HG03060 (cell line): ENCODE measurements around the gene PTPN3.

Experiments used
- ATAC-seq: cut with Tn5 transposase; IDR thresholded peaks from one replicate; pipeline ENCODE4 v1.9.1; 2021; ENCODE audit warnings: low read depth, moderate number of reproducible peaks; ENCODE audit not compliant: unreplicated experiment

PTPN3 gene

DNA sequence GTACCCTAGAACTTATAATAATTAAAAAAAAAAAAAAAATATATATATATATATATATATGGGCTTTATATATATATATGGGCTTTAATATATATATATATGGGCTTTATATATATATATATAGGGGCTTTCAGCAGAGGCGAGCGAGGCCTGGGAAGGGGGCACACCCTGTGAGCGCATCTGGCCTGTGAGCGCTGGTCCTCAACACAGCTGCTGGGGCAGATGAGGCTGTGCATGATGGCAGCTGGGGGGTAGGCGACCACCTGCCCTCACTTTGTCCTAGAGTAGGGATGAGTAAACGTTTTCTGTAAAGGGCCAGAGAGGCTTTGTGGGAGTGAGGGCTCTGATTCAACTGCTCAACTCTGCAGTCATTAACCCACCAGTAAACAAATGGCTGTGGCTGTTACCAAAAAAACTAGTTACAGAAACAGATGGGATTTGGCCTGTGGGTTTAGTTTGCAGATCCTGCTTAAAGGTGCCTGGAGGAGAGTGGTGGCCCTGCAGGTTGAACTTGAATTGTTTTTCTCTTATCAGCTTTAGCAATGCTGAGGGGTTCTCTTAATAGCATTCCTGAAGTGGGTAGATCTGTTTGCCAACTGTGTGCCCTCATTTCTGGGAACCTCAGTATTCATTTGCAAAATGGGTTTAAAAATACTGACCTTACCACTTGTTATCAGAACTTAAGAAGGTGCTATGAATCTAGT is 89.2 kb downstream of the PTPN3 start:
- ATAC-seq = no peak

DNA sequence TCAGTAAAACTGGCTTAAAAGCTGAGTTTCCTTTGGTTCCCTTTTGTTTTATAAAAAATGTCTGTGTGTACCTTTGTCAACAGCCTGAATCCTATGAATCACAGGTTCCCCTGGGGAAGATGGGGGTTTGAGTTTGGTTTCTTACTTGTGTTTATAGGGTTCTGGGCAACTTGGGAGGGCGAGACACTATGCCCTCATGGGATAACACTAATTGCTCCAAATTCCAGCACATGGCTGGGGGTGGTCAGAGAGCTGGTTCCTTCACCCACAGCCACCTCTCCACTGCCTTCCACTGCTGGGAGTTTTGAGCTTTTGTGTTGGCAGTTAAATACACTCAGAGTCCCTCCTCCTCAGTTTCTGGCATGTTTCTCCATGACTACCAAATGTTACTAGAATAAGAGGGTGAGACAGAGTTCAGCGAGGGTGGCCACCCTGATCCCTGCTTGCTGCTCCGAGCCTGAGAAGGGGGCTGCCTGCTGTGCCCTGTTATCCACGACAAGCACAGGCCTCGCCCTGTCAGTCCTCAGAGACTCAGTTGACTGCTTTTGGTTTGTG is 94.3 kb downstream of the PTPN3 start:
- no peak for ATAC-seq

DNA sequence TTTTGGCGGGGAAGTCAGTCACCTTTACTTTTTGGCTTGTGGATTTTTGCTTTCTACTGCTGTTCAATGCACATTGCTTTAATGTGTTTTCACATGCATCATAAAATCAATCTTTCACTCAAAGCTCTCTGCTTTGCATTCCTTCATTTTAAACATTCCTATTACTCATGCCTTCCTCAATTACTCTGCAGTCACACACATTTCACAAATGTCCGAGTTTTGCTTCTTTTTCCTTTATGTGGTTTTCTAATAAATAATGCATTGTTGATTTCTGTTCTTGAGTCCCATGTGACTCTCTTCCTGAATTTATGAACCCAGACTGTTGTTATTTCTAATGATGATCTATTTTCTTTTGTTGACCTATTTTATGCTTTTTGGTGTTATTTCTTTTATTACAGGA is 95.0 kb downstream of the PTPN3 start:
- no peak for ATAC-seq

DNA sequence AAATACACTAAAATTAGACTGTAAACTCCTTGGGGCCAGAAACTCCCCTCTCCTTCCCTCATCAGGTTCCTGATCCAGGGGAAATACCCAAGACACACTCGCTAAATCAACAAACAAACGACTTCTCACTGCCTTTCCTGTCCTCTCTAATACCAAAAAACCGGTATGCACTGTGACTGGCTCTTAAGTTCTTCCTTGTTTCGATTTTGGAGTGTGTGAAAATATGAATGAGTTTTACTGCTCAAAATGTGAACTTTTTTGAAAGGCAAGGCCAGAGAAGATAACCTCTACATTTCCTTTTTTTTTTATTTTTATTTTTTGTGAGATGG is 96.2 kb downstream of the PTPN3 start:
- ATAC-seq = no peak

DNA sequence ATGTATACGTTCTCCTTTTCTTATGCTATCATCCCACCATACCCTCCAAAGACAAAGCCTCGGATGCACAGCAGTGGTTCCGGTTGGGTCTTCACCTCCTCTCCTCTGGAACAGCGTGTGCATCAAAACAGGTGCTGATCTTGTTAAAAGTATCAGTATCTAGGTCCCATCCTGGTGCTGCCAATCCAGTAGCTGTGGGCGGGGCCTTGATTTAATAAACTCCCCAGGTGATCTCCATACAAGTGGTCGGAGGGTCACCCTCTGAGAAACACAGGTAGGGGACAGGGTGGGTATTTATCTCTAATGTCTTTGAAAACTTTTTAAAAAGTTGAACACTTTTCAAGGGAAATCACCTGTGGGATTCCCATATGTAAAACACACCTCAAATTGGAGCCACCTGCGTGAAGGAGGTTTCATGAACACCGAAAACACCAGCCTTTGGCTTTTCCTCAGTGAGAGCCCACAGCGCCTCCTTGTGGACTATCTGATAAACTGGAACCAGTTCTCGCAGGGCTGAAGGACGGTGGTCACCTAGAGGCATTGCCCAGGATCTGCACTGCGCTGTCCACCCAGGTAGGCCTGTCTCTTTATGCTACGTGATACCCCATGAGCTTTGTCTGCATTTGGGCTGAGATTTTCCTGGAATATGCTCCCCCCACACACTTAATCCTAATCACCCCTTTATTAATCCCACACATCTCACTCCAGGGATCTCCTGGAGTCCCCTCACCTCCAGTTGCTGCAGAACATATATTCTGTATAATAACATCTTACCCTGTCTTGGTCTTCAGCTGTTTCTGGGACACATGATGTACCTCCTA is 96.7 kb downstream of the PTPN3 start:
- ATAC-seq = no peak

DNA sequence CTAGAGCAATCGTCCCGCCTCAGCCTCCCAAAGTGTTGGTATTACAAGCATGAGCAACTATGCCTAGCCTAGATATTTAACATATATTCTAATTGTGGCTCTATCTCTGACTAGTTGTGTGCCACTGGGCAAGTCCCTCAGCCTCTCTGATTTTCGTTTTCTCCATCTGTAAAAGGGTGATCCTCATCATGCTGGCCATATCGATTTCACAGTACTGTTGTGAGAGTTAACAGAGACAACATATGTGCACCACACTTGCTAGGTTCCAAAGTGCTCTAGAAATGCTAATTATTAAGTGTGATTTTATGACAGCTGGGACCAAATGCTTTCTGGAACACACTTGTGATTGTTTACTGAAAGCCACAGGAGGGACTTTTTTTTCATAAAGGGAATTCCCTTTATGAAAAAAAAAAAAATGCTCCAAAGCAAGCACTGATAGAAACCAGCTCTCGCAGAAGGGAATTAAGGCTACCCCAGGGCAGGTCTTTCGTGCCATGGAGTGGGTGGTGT is 98.8 kb downstream of the PTPN3 start:
- peak; percentile 75 for ATAC-seq

DNA sequence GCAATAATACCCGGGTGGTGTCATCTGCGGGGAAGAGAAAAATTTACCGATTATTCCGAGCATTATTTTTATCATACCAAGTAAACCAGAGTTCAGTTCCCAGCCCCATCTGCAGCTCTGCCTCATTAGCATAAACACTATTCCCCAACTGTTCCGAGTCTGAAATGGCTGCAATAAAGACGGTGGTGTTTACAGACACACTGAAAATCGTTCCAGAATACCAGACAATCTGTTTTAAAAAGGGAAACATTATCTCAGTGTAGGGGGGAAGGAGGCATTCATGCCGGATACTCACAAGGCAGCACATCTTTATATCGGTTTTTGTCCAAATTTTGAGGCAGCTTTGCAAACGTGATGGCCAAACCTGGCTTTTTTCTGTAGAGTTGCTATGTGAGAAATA is 106.9 kb downstream of the PTPN3 start:
- ATAC-seq = no peak

DNA sequence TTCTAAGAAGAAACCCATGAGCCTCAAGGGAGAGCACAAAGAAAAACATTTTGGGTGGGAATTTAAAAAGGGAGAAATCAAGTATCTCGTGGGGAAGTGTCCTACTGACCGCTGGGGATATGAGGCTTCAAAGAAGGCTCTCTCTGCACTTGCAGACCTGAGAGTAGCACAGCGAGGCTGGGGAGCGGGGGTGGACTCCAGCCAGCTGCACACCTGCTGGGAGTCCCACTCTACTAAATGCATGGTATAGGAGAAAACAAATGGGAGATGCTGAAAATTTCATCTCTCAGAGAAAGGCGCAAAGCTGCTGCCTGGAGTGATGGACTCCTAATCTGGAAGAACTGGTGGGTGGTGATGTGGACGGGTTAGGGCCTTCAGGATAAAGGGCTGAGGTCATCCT is 110.3 kb downstream of the PTPN3 start:
- no peak for ATAC-seq

DNA sequence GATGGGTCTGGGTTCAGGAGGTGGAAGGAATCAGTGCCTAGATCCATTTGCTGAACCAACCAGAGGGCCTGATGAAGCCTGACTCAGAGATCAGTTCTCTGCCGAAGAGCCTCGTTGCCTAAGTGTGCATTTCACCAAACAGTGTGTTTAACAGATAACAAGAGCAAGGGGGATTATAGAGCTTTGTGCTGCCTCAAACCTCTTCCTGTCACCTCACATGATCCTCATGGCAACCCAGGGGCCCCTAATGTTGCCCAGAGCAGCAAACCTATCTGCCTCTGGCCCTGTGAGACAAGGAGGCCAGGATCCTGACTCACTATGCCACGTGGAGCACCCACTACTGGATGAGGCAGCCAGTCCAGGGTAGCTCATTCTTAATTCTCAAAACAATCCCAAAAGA is 110.9 kb downstream of the PTPN3 start:
- no peak for ATAC-seq

DNA sequence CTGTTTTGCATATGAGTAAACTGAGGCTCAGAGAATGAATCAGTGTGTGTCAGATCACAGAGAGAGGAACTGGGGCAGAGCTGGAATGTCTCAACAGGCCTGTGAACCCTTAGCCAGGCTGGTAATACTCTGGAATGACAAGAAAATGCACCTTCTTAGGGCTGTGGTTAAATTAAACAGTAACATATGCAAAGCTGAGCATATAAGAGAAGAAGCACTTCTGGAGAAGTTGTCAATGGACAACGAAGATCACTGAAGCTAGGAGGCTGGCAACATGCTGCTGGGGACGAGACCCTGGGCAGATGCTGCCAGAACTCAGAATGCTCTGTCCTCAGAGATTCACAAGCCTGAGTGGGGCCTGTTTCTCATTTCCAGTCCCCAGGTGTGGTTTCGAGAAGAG is 112.6 kb downstream of the PTPN3 start:
- no peak for ATAC-seq

DNA sequence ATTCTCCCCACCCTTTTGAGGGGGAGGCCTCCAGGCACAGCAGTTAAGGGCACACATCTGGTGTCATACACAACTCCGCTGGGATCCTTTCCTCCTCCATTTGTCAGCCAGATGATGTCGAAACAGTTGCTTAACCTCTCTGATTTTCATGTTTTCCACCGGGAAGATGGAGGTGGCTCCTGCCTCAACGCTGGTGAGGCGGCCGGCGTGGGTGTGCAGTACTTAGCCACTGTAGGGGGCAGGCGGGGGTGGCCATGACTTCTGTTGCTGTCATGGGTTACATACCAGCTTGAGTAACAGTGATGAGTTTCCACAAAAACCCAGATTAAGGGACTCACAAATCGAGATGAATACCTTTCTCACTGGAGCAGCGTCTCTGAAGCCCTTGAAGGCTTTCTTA is 114.2 kb downstream of the PTPN3 start:
- no peak for ATAC-seq

DNA sequence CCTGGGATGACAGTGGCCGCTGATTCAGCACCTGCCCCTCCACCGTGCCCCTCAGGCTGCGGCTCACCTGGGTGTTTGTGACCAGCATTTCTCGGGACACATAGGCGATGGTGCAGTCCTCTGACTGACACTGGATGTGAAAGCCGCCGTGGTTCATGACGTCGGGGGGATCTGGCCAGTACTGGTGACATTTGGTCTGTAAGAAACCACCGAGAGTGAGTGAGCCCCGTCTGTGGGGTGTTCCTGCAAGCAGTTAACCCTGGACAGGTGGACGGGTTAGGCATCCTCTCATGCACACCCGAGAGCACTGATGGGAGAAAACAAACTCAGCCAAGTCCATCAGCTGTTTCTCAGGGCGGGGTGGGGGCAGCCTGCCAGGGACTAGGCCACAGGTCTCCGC is 114.8 kb downstream of the PTPN3 start:
- ATAC-seq = no peak

DNA sequence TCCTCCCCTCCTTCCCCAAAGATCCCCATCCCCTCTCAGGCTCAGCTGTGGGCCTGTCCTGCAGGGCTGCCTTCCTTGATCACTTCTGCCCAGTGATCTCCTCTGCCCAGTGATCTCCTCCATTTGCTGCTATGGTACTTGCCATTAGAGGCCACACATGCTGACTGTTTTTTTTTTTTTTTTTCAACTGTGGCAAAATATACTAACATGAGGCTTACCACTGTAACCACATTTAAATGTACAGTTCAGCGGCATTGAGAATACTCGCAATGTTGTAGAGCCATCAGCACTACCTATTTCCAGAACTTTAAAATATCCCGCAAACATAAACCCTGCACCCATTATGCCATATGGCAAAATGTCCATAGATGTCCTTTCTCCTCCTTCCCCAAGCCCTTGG is 115.5 kb downstream of the PTPN3 start:
- ATAC-seq = no peak

DNA sequence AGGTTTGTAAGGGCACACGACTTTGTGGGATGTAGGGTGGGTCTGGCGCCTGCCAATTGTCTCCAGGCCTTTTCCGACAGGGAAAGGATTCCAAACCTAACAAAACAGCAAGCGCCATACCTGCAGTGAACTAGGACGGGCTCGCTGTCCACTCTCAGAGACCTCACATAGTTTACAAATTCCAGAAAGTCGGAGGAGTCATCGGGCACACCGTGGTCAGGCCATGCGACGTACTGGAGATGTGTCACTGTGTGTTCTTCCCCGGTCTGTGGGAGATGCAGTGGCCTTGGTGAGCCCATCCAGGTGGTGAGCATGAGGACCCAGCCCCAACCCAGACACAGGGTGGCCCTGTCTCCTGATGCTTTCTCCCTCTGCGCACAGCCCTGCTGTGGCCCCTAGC is 115.9 kb downstream of the PTPN3 start:
- no peak for ATAC-seq

DNA sequence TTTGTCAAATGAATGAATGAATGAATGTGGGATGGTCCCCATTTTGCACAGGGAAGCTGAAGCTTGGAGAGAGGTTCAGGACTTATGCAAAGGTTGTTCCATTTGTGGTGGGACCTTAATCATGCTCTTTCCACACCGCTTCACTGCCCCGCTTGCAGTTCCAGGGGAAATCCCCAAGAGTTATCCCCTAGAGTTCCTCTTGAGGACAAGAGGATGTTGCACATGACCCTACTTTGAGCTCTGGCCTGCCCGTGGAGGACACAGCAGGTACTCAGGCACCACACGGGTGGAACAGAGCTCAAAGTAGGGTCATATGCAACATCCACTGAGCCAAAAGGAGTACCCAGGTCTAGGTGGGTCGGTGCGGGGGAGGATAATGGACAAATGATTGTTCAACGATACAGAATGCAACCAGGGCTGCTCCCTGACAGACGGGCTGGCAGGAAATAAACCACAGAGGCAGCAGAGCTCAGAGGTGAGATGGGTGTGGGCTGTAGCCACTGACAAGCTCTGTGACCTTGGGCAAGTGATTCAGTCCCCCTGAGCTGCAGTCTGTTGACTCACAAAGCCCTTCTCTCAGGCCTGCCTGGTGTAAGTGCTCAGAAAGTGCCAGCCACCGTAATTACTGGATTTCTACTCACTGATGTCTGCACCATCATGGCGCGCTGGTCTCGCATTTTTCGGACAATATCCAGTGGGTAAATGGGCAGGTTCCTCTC is 116.9 kb downstream of the PTPN3 start:
- no peak for ATAC-seq

DNA sequence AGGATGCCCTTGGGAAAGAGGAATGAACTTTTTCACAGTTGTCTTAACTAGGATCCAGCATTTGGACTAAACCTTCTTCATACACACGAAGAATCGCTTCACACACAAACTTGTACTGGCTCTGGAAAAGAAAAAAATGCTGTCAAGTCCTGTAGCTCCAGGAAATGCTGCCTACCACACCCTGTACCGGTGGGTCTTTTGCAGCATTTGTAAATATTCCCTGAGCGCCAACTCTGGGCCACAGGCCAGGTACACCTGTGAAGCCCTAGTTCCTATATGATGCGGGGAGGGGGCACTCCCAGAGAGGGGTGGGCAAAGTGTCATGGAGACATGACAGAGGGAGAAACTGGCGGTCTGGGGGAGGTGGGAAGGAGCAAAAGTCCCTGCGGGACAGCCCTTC is 118.6 kb downstream of the PTPN3 start:
- no peak for ATAC-seq

DNA sequence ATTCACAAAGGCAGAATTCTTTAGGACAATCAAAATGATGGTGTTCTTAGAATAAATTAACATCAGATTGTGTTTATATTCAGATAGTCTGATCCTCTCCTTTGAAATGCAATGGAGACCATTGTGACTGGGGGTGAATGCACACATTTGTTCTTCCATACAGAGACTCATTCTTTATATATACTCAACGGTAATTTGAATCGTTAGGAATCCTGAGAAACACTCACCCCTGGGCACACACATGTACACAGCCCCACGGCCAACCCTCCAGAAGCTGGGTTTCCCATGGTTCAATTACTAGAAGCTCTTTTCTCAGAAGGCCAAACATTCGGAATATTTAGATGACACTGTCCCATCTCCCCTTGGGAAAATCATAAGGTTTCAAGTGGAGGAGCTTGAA is 119.8 kb downstream of the PTPN3 start:
- ATAC-seq = no peak

DNA sequence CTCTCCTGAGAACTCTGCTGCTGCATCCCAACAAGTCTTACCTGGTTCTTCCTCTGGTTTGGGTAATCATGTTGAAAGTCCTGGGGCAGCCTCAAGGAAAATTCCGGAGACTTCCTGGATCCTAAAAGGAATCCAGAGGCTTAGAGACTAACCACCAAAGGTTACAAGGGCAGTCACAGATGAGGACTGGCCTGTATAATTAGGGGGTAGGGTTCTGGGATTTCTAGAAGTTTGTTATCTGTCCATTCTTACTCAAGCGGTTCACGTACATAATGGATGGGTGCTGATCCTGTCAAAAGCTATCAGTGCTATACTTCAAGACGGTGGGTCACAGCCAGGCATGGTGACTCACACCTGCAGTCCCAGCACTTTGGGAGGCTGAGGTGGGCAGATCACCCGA is 125.9 kb downstream of the PTPN3 start:
- no peak for ATAC-seq

DNA sequence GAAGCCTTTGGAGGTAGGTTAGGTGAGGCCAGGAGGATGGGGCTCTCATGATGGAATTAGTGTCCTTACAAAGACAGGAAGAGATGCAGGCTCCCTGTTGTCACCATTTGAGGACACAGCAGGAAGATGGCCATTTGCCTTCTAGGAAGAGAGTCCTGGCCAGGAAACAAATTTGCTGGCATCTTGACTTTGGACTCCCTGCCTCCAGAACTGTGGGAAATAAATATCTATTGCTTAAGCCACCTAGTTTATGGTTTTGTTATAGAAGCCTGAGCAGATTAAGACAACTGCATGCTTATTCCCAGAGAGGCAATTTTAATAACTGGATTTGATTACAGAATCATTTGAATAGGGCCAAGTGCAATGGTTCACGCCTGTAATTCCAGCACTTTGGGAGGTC is 126.7 kb downstream of the PTPN3 start:
- no peak for ATAC-seq

DNA sequence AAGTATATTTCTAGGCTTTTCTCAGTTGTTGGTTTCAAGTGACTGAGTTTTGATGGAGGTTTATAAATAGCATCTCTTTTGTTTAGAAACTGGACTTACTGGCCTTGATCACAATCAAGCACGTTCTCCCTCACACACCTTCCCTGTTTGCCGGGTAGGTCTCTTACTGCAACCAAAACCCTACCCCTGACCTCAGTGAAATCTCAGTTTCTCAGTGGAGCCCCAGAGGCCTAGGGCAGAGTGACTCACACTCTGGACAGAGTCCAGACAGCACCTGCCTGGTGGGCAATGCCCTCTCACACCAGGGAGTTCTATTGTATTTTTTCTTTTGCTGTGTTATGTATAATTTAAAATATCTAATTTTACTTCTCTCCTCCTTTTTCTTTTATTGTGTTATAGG is 128.8 kb downstream of the PTPN3 start:
- no peak for ATAC-seq

DNA sequence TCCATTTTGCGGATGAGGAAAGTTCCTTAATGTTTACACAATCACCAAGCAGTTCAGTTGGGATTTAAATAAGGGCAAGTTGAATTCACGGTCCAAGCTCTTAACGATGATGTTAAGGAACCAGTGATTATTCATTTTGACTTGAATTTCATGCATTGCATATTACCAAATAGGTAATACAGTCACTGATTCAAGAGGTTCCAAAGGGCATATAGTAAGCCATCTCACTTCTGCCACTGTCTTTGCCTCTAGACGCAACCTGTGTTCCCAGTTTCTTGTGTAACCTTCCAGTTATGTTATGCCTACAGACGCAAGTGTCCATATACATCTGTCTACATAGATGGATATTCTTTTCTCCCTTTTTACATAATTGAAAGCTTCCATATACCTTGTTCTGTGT is 137.3 kb downstream of the PTPN3 start:
- ATAC-seq = no peak
